ENCODE data around the gene CTSS. TPM values are rescaled to one million over a fixed set of nuclear protein-coding genes. Genes with fewer than 3 reads are reported as not detected.

CTSS gene
- total RNA-seq, 4 donors from 2014 or later = 72.2 to 903 (median 174) TPM

GRCh38 chr1:150696162-150696561, 69.4 kb downstream of the CTSS start:
- TF ChIP-seq, protein P1, sequence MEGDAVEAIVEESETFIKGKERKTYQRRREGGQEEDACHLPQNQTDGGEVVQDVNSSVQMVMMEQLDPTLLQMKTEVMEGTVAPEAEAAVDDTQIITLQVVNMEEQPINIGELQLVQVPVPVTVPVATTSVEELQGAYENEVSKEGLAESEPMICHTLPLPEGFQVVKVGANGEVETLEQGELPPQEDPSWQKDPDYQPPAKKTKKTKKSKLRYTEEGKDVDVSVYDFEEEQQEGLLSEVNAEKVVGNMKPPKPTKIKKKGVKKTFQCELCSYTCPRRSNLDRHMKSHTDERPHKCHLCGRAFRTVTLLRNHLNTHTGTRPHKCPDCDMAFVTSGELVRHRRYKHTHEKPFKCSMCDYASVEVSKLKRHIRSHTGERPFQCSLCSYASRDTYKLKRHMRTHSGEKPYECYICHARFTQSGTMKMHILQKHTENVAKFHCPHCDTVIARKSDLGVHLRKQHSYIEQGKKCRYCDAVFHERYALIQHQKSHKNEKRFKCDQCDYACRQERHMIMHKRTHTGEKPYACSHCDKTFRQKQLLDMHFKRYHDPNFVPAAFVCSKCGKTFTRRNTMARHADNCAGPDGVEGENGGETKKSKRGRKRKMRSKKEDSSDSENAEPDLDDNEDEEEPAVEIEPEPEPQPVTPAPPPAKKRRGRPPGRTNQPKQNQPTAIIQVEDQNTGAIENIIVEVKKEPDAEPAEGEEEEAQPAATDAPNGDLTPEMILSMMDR (IDR thresholded peaks at IDR 0.05; ENCODE audit: low read depth) = no peak

DNA sequence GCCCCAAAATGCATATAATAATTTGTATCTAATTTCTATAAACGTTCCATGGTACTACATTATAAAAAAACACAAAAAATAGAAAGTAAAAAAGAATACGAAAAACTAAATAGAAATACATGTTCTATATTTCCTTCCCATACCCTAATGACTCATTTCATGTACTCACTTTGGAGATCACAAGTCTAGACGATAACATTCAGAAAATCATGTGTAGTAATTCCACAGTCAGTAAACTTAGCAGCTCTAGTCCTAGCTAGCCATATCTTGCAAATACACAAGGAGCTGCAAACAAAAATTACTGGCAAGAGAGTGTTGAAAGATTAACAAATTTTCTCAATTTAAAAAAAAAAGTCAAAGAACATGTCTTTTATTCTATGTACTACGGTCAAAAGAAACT, 70.0 kb downstream of the CTSS start:
- TF ChIP-seq, protein P1 (IDR thresholded peaks at IDR 0.05; ENCODE audit: low read depth) = no peak

DNA sequence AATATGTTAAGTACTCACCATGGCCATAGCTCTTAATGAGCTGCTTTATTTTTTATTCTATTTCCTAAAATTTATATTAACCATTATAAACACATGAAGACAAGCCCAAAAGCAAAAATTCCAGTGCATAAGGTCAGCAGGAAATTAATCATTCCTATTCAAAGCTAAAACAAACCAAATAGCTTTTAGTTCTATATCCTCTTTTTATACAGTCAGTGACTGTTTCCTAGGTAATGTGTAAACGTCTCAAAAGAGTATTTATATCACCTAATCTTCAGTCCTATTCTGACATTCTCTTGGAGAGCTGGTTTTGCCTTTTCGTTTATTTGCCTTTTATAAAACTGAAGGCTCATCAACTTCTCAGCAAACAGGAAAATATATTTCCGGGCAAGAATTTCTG, 72.9 kb downstream of the CTSS start:
- TF ChIP-seq, protein P1 (IDR thresholded peaks at IDR 0.05; ENCODE audit: low read depth) = no peak

DNA sequence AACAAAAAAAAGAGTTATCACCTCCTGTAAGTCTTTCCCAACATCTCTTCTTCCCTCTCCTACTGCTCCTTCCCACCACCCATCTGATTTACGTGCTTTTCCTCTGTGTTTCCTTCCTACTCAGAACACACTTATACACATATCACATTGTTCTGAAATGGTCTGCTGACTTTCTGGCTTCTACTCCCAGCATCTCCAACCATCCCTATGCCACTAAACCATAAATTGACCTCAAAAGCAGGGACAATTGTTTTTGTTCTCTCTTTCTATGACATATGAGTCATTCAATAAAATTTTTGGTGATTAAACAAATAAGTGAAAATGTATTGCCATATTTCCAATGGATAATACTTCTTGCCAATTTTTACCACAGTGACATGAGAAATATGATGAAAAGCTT, 76.8 kb downstream of the CTSS start:
- TF ChIP-seq, protein P1 (IDR thresholded peaks at IDR 0.05; ENCODE audit: low read depth) = no peak

- TF ChIP-seq, protein P1 (IDR thresholded peaks at IDR 0.05; ENCODE audit: low read depth) = no peak
Measured at GRCh38 chr1:150686275-150686674, 79.3 kb downstream of the CTSS start.

DNA sequence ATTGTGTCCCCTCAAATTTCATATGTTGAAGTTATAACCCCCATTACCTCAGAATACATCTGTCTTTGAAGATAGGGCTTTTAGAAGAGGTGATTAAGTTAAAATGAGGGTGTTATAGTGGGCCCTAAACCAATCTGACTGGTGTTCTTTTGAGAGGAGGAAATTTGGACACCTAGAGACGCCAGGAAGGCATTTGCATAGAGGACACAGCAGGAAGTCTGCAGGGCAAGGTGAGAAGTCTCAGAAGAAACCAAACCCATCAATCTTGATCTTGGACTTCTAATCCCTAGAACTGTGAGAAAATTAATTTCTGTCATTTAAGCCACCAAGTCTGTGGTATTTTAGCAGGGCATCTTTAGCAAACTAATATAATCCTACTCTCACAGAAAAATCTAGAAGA, 81.7 kb downstream of the CTSS start:
- TF ChIP-seq, protein P1 (IDR thresholded peaks at IDR 0.05; ENCODE audit: low read depth) = no peak

Small RNA genes lying within 50 kb of the gene (small RNA-seq; reads per million reads assigned to genes)
- not detected for gene RNU6-1042P
- not detected for gene RNU6-1309P

Other genes starting within 250 kb of the CTSS start
- 10 to 100 TPM; 36.3 to 53.9 (median 49.1) TPM for gene ADAMTSL4, start 216.4 kb downstream of the CTSS start, total RNA-seq
- gene MCL1, start 186.2 kb downstream of the CTSS start, total RNA-seq = 100 to 1,000 TPM; 180 to 328 (median 225) TPM
- 100 to 1,000 TPM; 109 to 165 (median 114) TPM for gene ENSA, start 136.2 kb downstream of the CTSS start, total RNA-seq
- gene GOLPH3L, start 68.6 kb downstream of the CTSS start, total RNA-seq = 10 to 100 TPM; 16.8 to 29.2 (median 19.1) TPM
- 1 to 10 TPM in 2 of 4 donors, not detected in 2; 2.4 to 4.4 TPM for gene HORMAD1, start 44.9 kb downstream of the CTSS start, total RNA-seq
- 100 to 1,000 TPM in 3 of 4 donors, 10 to 100 TPM in 1; 77.2 to 290 (median 235) TPM for gene CTSK, start 42.5 kb upstream of the CTSS start, total RNA-seq
- gene ARNT, start 110.8 kb upstream of the CTSS start, total RNA-seq = 10 to 100 TPM; 59.7 to 75.5 (median 67.5) TPM
- gene CTXND2, start 121.4 kb upstream of the CTSS start, total RNA-seq = not detected
- gene SETDB1, start 160.6 kb upstream of the CTSS start, total RNA-seq = 10 to 100 TPM; 32.3 to 41.4 (median 39.5) TPM
- 100 to 1,000 TPM in 3 of 4 donors, 10 to 100 TPM in 1; 67.4 to 140 (median 112) TPM for gene CERS2, start 209.1 kb upstream of the CTSS start, total RNA-seq
- gene ANXA9, start 216.5 kb upstream of the CTSS start, total RNA-seq = 1 to 10 TPM in 1 of 4 donors, under 1 TPM in 1, not detected in 2; 0.68 to 1.3 TPM
- 10 to 100 TPM in 3 of 4 donors, 1 to 10 TPM in 1; 8.5 to 31.4 (median 30.7) TPM for gene MINDY1, start 241.1 kb upstream of the CTSS start, total RNA-seq
- 10 to 100 TPM; 16.5 to 29.5 (median 17.8) TPM for gene PRUNE1, start 242.7 kb upstream of the CTSS start, total RNA-seq